GM13977 (cell line): ENCODE data around the gene ACSL4.

Experiments
- DNase-seq: peaks from one replicate; pipeline ENCODE4 v3.0.0; 2012; ENCODE audit warnings: low spot score
- CTCF ChIP-seq: IDR thresholded peaks from 2 replicates; pipeline ENCODE4 v1.5.1; 2012; ENCODE audit warnings: mild to moderate bottlenecking, control low read depth; ENCODE audit not compliant: insufficient read depth; ENCODE audit errors: extremely low read depth, missing control alignments
- in situ Hi-C: fragments of 300-500 bp; cut with MboI; formaldehyde crosslinking; loops from one replicate; pipeline ENCODE4 v1.12.0; 2022; ENCODE audit warnings: low sequenced_read_pairs, low pct_unique_long_range_greater_than_20kb, mixed read lengths, inconsistent platforms; ENCODE audit not compliant: unreplicated experiment

Gene ACSL4

GRCh38 chrX:109624641-109625616, 108.1 kb downstream of the ACSL4 start, which contains the start of gene KCNE5:
KCNE5 (minus strand) TSS chrX:109625172; CDS start chrX:109625020, 152 bp downstream.
- TF ChIP-seq CTCF, result no peak
- in situ Hi-C loops, result no loop called here
- peak; percentile 28 for DNase-seq

GRCh38 chrX:109623997-109624396, 109.1 kb downstream of the ACSL4 start:
- no peak for TF ChIP-seq CTCF

GRCh38 chrX:109622270-109622669, 110.8 kb downstream of the ACSL4 start:
- TF ChIP-seq CTCF, result no peak
- in situ Hi-C loops, result no loop called here
- no peak for DNase-seq

More at GRCh38 chrX:109623997-109624396, 109.1 kb downstream of the ACSL4 start:
- in situ Hi-C loops, result no loop called here
- DNase-seq, result no peak

GRCh38 chrX:109619771-109620170, 113.3 kb downstream of the ACSL4 start:
- TF ChIP-seq CTCF, result no peak
- no peak for DNase-seq
- in situ Hi-C loops, result no loop called here

- no peak for DNase-seq
- TF ChIP-seq CTCF, result no peak
- in situ Hi-C loops, result no loop called here
Observed at GRCh38 chrX:109614951-109615350, 118.1 kb downstream of the ACSL4 start.

GRCh38 chrX:109601486-109601885, 131.6 kb downstream of the ACSL4 start:
- no peak for TF ChIP-seq CTCF
- in situ Hi-C loops, result no loop called here
- no peak for DNase-seq
